Upper lobe of right lung (tissue), 1 donor: ENCODE data around the gene ZNF469. TPM values are rescaled to one million over a fixed set of nuclear protein-coding genes. Genes with fewer than 3 reads are reported as not detected.

Source experiments
- ATAC-seq: fragments of 200-7000 bp; cut with Tn5 transposase; one replicate; pipeline ENCODE4 v1.9.1; 2020; ENCODE audit warnings: mild to moderate bottlenecking, moderate library complexity
- DNase-seq: peaks from one replicate; pipeline ENCODE4 v3.0.0-alpha.2; 2020
- H3K27ac ChIP-seq: fragments of 200-600 bp; one replicate; pipeline ENCODE4 v1.8.0; 2022
- H3K27me3 ChIP-seq: fragments of 200-600 bp; one replicate; pipeline ENCODE4 v1.8.0; 2022; ENCODE audit warnings: mild to moderate bottlenecking
- H3K36me3 ChIP-seq: fragments of 200-600 bp; one replicate; pipeline ENCODE4 v1.8.0; 2022
- H3K4me1 ChIP-seq: fragments of 200-600 bp; one replicate; pipeline ENCODE4 v1.8.0; 2022
- H3K4me3 ChIP-seq: fragments of 200-600 bp; one replicate; pipeline ENCODE4 v1.8.0; 2022; ENCODE audit warnings: mild to moderate bottlenecking
- H3K9me3 ChIP-seq: fragments of 200-600 bp; one replicate; pipeline ENCODE4 v1.8.0; 2022
- CTCF ChIP-seq: fragments of 200-600 bp; IDR thresholded peaks from one replicate; pipeline ENCODE4 v1.8.0; 2022; ENCODE audit warnings: antibody characterized with exemption
- intact Hi-C: fragments of 100-400 bp; cut with DNase I; formaldehyde crosslinking; loops from one replicate; pipeline ENCODE4 v1.11.0; 2022
- total RNA-seq: library from RNA; stranded (reverse); fragmentation: NEBNext Ultra II Directional; extraction: Animal tissue kit (Norgen Biotek cat#: 25700); gene quantifications from one replicate; pipeline ENCODE4 v1.2.1, GENCODE V29; 2021
- donor health status: DM: no; HTN: yes; CAD: no; lungs with severe emphysema.

ZNF469 gene
- total RNA-seq, 1 donor from 2014 or later: 2.1 TPM

GRCh38 chr16:88337538-88337937 lies 45.2 kb upstream of the ZNF469 start:
- no peak overlapping the region for H3K27ac ChIP-seq
- no peak for TF ChIP-seq CTCF
- H3K27me3 ChIP-seq: no peaks in the 10 kb centered on the region
- H3K36me3 ChIP-seq: no peaks in the 10 kb centered on the region
- intact Hi-C loops: no loop called here
- no peaks in the 10 kb centered on the region for H3K4me1 ChIP-seq
- H3K4me3 ChIP-seq: no peak overlapping the region
- ATAC-seq (no peak), DNase-seq (no peak)
- no peaks in the 10 kb centered on the region for H3K9me3 ChIP-seq

- H3K4me3 ChIP-seq: no peak overlapping the region
- H3K4me1 ChIP-seq: no peaks in the 10 kb centered on the region
- H3K27me3 ChIP-seq: no peaks in the 10 kb centered on the region
- no peak for DNase-seq
- no peak overlapping the region for H3K27ac ChIP-seq
- intact Hi-C loops: no loop called here
- no peaks in the 10 kb centered on the region for H3K9me3 ChIP-seq
- TF ChIP-seq CTCF: peak; percentile 17
- ATAC-seq: peak; percentile 37
- no peaks in the 10 kb centered on the region for H3K36me3 ChIP-seq
These were observed 44.6 kb upstream of the ZNF469 start for GRCh38 chr16:88338111-88338510.

- ATAC-seq (no peak), DNase-seq (no peak)
- Histone ChIP-seq H3K36me3 (no peaks in the 10 kb centered on the region), H3K4me3 (no peak overlapping the region), H3K9me3 (no peaks in the 10 kb centered on the region), H3K27me3 (no peaks in the 10 kb centered on the region), H3K27ac (no peak overlapping the region), H3K4me1 (no peaks in the 10 kb centered on the region)
- intact Hi-C loops: no loop called here
- no peak for TF ChIP-seq CTCF
These were observed 43.9 kb upstream of the ZNF469 start for GRCh38 chr16:88338896-88339295.

- DNase-seq (no peak), ATAC-seq (no peak)
- Histone ChIP-seq H3K4me1 (no peaks in the 10 kb centered on the region), H3K36me3 (no peaks in the 10 kb centered on the region), H3K27ac (no peak overlapping the region), H3K9me3 (no peaks in the 10 kb centered on the region), H3K27me3 (no peaks in the 10 kb centered on the region), H3K4me3 (no peak overlapping the region)
- intact Hi-C loops: no loop called here
- no peak for TF ChIP-seq CTCF
These were observed 42.6 kb upstream of the ZNF469 start for GRCh38 chr16:88339930-88340754.

GRCh38 chr16:88340755-88341150 lies 42.0 kb upstream of the ZNF469 start:
- no peak overlapping the region for H3K4me3 ChIP-seq
- no peaks in the 10 kb centered on the region for H3K4me1 ChIP-seq
- H3K9me3 ChIP-seq: no peaks in the 10 kb centered on the region
- TF ChIP-seq CTCF: no peak
- intact Hi-C loops: no loop called here
- no peak overlapping the region for H3K27ac ChIP-seq
- H3K36me3 ChIP-seq: no peaks in the 10 kb centered on the region
- ATAC-seq (no peak), DNase-seq (no peak)
- no peaks in the 10 kb centered on the region for H3K27me3 ChIP-seq
